AG20443 (cell line): Measurements from ENCODE around the gene PTGIR.

Source experiments
- DNase-seq: peaks from one replicate; pipeline ENCODE4 v3.0.0; 2012; ENCODE audit warnings: low spot score, mixed read lengths

PTGIR gene

DNA sequence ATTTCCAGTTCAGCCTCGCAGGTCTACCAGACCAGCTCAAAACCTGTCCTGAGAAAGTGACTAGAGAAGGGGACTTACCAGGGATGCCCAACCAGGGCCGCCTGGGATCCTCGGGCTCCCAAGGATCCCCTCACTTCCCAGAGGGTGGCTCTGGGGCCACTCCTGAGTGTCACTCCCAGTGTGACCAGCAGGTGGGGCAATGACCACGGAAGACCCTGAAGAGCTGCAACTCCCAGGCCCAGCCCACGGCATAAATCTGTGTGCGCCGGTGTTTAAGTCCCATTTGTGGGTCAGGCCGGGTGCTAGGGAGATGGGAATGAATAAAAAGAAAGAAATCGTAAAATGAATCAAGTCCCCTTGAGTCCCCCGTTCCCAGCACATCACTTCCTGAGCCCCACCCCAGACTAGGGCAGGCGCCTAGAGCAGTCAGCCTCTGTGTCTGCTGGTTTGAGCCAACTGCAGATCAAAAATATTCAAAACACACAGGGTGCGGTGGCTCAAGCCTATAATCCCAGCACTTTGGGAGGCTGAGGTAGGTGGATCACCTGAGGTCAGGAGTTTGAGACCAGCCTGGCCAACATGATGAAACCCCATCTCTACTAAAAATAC, 10.7 kb downstream of the PTGIR start:
- DNase-seq = peak; percentile 85

DNA sequence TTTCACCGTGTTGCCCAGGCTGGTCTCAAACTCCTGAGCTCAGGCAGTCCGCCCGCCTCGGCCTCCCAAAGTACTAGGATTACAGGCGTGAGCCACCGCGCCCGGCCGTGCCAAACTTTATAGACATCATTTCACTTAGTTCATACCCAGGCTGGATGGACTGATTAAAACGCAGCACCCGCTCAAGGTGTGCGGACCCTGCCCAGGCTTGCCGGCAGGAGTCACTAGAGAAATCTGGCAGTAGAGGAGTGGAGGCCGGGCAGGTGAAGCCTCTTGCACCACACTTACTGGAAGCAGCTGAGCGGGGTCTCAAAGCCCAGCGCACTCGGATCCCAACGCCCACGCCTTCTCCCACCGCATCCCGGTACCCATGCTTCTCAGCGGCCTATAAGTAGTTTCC, 11.4 kb downstream of the PTGIR start:
- no peak for DNase-seq

- peak; percentile 5 for DNase-seq
Measured at GRCh38 chr19:46611776-46612175, 13.1 kb downstream of the PTGIR start.

GRCh38 chr19:46610851-46611770, 13.8 kb downstream of the PTGIR start:
- peak; percentile 20 for DNase-seq

GRCh38 chr19:46610413-46610775, 14.5 kb downstream of the PTGIR start:
- DNase-seq = peak; percentile 3

DNA sequence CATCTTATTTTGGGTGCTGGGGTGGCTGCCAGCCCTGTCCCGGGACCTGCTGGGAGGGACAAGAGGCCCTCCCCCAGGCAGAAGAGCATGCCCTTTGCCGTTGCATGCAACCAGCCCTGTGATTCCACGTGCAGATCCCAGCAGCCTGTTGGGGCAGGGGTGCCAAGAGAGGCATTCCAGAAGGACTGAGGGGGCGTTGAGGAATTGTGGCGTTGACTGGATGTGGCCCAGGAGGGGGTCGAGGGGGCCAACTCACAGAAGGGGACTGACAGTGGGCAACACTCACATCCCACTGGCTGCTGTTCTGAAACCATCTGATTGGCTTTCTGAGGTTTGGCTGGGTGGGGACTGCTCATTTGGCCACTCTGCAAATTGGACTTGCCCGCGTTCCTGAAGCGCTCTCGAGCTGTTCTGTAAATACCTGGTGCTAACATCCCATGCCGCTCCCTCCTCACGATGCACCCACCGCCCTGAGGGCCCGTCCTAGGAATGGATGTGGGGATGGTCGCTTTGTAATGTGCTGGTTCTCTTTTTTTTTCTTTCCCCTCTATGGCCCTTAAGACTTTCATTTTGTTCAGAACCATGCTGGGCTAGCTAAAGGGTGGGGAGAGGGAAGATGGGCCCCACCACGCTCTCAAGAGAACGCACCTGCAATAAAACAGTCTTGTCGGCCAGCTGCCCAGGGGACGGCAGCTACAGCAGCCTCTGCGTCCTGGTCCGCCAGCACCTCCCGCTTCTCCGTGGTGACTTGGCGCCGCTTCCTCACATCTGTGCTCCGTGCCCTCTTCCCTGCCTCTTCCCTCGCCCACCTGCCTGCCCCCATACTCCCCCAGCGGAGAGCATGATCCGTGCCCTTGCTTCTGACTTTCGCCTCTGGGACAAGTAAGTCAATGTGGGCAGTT, 15.1 kb downstream of the PTGIR start:
- no peak for DNase-seq

- DNase-seq = no peak
Measured at GRCh38 chr19:46608581-46609345, 16.1 kb downstream of the PTGIR start.

DNA sequence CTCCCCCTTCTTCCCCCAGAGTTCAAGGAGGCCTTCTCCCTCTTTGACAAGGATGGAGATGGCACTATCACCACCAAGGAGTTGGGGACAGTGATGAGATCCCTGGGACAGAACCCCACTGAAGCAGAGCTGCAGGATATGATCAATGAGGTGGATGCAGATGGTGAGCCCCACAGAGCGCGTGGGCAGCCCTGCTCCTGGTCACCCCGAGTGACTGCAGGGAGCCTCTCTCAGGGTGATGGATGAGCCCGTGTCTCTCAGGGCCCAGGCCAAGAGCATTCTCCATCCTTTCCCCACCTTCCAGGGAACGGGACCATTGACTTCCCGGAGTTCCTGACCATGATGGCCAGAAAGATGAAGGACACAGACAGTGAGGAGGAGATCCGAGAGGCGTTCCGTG, 16.7 kb downstream of the PTGIR start:
- DNase-seq = no peak

DNA sequence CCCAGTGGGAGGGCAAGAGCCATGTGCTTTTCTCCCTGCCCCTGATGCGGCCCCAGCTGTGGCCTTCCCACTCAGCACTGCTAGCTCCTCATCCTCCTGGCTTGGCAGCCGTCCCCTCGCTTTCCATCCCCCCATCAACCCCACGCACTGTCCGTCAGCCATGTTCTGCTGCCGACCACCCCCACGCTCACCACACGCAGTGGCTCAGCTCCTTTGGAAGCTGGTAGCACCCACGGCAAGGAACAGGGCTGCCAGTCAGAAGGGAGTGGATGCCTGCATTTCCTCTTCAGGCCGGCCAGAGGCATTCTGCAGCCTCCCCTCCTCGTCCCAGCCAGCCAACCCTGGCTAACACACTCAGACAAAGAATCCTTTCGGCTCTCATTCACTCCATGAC, 17.4 kb downstream of the PTGIR start:
- no peak for DNase-seq

- DNase-seq = no peak
Measured at GRCh38 chr19:46606681-46607447, 18.0 kb downstream of the PTGIR start.

GRCh38 chr19:46606019-46606418, 18.9 kb downstream of the PTGIR start:
- DNase-seq = no peak

GRCh38 chr19:46605356-46605821, 19.5 kb downstream of the PTGIR start:
- no peak for DNase-seq

GRCh38 chr19:46604781-46605355, 20.0 kb downstream of the PTGIR start:
- no peak for DNase-seq

GRCh38 chr19:46603752-46604231, 21.1 kb downstream of the PTGIR start:
- peak; percentile 11 for DNase-seq

GRCh38 chr19:46603195-46603637, 21.7 kb downstream of the PTGIR start:
- DNase-seq = peak; percentile 11

DNA sequence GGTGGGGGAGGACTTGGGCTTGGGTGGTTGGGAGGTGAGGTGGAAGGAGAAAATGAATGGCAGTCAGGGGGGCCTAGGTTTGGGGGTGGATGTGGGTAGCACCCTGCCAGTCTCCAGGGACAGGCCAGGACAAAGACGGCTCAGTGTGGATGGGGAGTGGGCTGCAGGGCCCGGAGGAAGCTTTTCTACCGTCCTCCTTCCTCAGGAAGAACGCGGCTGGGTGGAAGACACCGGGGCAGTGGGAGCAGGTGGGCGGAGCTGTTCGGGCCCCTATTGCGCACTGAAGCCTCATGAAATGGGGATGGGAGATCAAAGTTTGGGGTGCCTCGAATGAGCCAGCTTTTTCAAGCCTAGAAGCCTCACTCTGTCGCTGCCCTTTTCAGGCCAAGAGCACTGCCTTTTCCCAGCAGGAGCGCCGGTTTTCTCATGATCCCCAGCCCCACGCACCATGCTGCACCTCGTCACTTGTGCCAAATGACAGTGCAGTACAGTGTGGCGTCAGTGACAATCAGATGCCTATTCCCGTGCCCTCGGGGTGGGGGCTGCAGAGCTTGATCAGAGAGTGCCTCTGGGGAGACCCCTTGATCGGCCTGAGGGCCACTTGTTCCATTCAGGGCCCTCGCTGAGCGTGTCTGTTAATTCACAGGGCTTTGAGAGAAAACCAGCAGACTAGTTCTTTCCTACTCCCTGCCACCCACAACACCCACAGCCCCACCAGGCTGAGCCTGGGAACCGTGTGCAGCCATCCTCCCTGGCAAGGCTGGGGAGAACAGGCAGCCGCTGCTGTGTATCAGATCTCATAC, 22.3 kb downstream of the PTGIR start:
- DNase-seq = peak; percentile 32

DNA sequence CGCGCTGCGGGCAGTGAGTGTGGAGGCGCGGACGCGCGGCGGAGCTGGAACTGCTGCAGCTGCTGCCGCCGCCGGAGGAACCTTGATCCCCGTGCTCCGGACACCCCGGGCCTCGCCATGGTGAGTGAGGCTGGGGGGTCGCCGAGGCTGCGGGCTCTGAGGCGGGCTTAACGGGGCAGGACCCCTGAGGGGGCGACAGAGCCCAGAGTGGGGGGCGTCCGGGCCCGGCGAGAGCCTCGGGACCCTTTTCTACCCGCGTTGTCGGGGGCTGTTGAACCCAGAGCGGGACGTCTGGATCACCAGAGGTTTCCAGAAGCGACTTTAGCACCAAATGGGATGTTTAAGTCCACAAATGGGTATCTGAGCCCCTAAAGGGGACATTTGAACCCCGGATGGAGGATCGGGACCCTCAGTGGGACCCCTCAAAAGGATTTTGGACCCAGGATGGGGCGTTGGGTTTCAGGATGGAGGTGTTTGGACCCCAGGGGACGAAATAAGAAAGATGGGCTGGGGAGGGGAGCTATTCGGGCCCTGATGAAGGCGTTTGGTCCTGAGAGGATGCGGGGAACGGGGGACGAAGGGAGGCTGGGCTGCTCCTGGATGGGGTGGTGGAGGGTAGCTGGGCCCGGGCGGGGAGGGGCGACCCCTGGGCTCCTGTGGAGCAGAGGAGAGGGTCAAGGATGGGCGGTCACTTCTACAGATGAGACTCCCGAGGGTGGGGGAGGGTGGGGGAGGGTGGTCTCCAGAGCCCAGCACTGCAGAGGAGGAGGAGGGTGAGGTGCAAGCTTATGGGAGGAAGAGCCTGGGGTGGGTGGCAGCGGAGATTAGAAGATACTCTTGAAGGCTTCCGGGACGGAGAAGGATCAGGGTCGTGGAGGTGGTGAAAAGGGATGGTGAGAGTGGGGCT, 23.3 kb downstream of the PTGIR start, which contains the start of gene CALM3:
TSS of gene CALM3 (plus strand) at position 13 of the 907 bp plus-strand sequence. CDS start at position 118, 105 bp downstream.
- DNase-seq = peak; percentile 25
